Right lobe of liver (tissue), 4 donors: ENCODE data around the gene RIPOR3.

ENCODE experiments used
- CTCF ChIP-seq, 4 donors: fragments of 200-600 bp in 3 of 4; fragments of 450-650 bp in 1 of 4; IDR thresholded peaks; one replicate each; pipeline versions ENCODE4 v1.5.1 to v1.8.0; 2016 to 2022; ENCODE audit warnings: antibody characterized with exemption in 4 of 4, mild to moderate bottlenecking in 2 of 4
- POLR2A ChIP-seq: fragments of 450-650 bp; IDR thresholded peaks from one replicate; pipeline ENCODE4 v1.6.1; 2017; ENCODE audit warnings: antibody characterized with exemption, mild to moderate bottlenecking
- donor health status: DM: no; HTN: no; CAD: no.
- donor health status: DM: no; HTN: no; CAD: no.
- donor health status: DM: no; HTN: yes; CAD: no.

- TF ChIP-seq CTCF (IDR thresholded peaks at IDR 0.05) (no peak), POLR2A (no peak)
Measured at GRCh38 chr20:50559856-50560638, 131.3 kb downstream of the RIPOR3 start.
